SW 1271 (cell line): ENCODE data around the gene KCNIP3.
"Not testable (repeated sequence)": the region's sequence is repeated elsewhere in the genome, so short reads cannot be mapped to it uniquely, and the experiment has no call there.

Experiments
- DNase-seq, 2 experiments: peaks; one replicate each; lab custom pipeline; 2025; lab: John Stamatoyannopoulos, UW

KCNIP3 gene

DNA sequence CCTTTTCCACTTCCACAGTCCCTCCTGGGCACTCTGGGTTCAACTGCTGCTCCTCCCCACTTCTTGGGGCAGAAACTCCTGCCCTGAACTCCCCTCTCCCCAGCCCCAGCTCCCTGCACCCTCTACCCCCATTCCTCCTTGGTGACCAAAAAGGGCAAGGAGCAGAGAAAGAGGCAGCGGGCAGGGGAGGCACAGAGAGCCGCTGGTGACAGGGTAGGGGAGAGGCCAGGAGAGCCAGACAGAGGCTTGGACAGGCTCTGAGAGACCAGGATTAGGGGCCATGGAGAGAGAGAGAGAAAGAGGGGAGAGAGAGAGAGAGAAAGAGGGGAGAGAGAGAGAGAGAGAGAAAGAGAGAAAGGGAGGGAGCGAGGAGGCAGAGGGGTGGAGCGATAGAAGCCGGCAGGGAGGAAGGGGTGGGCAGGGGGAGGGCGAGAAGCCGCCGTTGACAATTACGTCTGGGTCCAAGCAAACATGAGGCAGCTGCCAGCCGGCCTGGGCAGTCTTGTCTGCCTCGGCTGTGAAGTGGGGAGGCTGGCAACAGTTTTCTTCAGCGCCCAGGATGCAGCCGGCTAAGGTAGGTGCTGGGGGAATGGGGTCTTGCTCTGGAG lies at the start of gene KCNIP3:
Gene KCNIP3 (plus strand): TSS at position 468 of the 608 bp plus-strand sequence. CDS start 92 bp downstream, at position 560.
- no peak for DNase-seq

DNA sequence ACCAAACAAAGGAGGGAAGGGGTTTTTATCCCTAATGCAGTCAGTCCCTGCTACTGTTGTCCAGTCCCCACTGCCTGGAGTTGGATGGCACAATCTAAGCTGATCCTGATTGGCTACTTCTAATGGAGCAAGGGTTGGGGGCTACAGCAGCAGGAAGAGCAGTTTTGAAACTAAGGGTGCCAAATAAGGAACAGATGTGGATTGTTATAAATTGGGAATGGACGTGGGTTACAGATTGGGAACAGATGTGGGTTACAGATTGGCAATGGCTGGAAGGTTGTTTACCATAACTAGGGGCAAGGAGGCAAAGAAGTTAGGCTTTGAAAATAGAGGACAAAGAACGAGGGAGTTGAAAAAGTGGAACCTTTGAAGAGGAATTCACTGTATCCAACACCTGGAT lies 38.9 kb upstream of the KCNIP3 start:
- no peak for DNase-seq

DNA sequence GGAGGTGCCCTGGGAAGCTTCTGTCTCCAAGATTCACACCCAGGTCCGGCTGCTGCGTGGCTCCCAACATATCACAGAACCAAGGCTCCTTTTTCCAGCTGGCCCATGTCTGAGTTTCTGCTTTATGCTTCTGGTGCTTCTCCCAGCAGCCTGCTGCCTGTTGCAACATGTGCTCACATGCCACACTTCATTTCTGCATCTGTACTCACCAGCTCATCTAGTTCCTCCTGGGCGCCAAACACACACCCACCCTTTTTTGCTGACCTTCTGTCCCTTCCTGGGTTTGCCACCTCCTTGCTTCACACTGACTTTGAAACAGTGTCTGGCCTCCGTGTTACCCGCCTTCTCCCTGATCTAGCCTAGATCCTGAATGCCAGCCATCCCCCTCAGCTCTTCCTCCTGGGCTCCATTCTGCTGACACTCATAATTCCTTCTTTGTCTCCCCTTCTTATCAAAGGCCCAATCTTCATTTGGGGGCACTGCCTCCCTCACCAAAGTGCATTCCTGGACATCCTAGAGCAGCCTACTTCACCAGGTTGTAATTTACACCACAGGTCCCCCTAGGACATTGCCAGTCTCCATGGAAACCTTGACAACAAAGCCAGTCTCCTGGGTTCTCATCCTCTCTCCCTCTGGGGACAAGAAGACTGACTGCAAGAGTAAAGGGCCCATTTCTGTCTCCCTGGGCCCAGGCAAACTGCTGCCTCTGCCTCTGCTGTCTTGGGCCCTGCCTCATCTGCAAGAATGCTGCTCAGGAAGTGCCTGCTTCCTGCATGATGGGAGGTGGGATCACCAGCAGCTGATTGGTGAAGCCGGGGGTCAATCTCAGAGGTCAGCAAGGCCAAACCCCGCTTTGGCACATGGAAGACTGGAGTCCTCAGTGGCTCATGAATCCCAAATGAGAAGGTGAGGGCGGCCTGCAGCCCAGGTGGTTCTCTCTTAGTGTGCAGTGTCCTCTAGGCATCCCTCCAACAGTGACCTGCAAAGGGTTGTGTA lies 36.8 kb upstream of the KCNIP3 start:
- DNase-seq, result no peak

DNA sequence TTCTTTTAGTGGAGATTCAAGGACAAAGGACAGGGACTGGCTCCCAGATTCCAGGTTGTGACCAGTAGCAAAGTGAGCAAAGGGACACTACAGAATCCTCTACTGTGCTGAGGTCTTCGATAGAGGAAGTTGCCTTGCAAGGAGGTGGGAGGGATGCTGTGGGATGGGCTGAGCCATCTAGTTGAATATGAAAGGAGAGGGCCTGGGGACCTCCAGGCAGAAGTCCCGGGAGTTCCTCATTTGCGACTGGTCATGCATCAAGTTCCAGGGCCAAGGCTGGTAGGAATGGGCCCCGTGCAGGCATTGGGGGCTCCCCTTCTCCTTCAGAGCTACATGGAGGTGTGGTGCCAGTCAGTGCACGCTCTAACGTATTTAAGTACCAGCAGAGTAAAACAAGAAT lies 35.5 kb upstream of the KCNIP3 start:
- no peak for DNase-seq

DNA sequence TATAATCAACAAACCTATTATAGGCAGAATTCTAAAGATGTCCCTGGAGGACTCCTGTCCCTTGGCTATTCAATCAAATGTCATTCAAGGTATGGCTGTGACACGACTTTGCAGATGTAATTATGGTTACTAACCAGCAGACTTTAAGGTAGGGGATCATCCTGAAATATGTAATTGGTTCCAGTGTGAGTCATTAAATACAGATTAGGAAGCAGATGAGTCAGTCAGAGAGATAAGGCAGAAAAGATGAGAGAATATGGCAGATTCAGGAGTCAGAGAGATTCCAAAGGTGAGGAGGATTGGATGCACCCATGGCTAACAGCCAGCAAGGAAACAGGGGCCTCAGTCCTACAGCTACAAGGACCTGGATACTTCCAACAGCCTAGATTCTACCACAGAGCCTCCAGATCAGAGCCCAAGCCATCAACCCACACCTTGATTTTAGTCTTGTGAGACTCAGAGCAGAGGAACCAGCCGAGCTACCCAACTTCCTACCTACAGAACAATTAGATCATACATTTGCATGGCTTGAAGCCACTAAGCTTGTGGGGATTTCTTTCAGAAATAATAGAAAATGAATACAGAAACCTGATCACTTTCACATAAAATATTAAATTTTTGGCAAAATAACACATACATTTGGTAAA lies 34.1 kb upstream of the KCNIP3 start:
- DNase-seq, result no peak

DNA sequence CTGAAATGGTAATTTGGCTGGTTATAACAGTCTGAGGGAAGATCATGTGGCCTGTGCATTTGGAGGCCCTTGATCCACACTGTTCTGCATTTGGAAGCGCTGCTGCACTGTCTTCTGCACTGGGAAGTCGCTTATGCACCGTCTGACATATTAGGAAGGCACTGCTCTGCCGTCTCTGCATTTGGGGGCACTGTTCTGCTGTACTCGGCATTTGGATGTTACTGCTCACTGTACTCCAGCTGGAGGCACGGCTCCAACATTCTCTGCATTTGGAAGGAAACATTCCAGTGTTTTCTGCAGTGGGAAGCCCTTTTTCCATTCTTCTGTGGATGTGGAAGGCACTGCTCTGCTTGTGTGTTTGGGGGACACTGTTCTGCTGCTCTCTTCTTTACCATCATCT lies 32.5 kb upstream of the KCNIP3 start:
- no peak for DNase-seq

DNA sequence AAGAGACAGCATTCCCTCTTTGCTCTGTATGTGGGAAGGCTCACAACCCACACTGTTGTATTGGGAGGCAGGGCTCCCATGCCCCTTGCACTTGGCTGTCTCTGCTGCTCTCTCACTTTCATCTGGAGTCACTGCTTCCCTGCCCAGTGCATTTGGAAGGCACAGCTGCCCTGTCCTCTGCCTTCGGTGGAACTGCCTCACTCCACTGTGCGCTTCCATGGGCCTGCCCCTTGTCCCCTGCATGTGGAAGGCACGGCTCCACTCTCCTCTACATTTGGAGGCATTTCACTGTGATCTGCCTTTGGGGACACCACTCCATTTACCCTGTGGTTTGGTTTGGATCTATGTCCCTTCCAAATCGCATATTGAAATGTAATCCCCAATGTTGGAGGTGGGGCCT lies 32.0 kb upstream of the KCNIP3 start:
- no peak for DNase-seq

DNA sequence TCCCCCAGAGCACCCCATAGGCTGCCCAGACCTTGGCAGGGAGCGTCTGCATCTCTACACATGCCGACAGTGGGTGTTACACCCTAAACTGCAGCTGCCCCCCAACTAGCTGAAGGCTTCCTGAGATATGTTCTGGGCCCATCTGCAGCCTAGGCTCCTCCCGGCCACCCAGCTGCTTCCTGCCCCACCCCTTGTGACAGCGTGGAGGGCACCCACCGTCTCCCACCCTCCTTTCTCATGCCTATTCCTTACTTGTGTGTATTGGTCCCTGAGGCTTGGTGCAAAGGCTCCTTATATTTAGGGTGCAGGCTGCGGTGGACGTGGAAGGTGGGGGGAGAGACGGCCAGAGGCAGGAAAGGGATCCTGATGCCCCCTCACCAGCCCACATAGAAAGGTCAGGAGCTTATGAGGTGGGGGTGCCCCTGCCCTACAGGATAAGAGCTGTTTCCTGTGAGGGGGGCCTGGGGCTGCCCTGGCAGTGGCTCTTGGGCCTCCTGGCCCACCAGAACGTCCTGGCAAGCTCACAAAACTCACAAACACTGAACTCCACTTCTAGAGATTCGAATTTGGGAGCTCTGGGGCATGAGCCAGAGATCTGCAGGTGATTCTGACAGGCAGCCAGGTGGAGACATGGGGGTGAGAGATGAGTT lies 30.2 kb upstream of the KCNIP3 start:
- no peak for DNase-seq

DNA sequence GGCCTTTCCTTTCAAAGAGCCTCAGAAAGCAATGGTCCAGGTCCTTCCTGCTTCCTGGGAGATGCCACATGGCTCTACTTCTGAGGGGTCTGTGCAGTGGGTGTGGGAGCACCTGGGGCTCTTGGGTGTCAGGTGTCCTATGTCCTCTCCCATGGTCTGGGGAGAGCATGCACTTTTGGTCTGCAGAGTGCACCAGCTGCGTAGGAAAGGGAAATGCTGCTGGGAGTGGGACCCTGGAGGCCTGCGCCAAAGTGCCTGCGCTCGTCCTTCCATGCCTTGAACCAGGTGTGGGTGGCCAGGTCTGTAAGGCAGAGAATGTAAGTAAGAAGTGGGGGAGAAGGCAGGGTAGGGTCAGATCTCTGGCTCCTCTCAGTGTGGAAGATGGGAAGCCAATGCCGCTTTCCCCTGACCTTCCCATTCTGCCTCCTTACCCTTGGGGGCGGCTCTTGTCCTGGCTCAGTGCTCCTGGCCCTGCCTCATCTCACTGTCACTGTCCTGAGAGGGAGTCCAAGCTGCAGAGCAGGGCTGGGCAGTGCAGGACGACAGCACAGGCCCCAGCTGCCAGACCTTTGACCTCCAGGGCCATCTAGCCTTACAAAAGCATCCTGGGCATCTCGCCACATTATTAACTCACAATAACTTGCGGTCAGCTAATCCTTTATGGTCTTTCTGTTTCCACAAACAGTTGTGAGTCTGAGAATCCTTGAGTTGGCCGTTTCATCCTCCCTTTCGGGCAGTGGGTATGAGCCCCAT lies 29.5 kb upstream of the KCNIP3 start:
- DNase-seq, result no peak

DNA sequence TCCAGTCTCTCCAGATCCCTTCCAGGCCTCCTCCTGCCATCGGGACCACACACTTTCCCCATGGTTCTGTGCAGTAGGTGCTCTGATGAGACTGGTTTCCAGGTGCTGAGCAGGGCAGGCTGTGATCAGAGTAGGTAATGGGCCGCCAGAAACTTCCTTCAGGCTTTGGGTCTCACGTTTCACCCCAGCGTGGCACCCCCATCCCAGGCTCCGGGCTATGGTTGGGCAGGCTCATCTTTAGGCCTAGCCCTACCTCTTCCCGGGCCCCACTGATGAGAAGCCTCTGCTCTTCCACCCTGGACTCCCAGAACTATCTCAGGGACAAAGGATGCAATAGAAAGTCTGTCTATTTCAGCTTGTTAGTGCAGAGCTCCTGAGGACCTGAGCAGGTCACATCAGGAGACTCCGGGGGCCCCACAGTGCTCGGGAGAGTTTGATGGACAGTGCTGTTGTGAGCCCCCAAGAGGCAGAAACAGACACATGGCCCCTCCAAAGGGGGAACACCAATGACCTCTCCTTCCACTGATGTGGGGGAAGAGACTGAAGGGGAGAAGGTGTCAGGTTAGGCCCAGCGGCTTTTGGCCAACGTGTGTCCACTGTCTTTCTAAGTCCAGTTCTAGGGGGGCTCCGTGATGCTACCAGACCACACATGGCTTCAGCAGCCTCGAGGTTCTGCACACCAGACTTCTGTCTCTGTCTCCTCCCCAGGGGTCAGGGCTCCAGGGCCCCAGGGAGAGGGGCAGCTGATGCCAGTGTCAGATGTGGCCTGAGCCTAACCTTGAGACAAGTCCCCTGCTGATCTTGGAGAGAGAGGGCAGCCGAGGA lies 28.7 kb upstream of the KCNIP3 start:
- no peak for DNase-seq

DNA sequence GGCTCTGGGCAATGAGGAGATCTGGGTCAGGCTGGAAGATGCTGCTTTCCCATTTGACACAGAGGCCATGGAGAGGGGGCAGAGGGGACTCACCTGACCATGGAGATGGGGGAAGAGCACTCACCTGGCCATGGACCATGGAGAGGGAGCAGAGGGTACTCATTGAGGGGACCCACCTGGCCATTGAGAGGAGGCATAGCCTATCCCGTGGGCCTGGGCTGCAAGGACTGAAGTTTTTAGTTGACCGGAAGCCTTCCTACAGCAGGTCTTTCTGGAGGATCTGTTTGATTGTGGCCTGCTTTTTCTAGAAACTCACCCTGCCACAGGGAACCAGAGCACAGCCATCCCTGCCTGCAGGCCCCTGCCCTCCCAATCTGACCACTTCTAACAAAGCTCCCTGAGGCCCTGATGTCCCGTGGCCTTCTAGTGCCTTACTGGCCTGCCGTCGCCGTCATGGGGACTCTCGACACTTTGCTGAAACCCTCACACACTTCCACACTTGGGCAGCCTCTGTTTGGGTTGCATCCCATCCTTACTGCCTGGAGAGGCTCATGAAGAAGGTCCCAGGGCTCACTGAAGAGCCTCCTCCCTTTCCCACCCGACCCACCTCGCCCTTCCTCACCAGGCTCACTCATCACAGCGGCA lies 28.0 kb upstream of the KCNIP3 start:
- DNase-seq, result no peak

DNA sequence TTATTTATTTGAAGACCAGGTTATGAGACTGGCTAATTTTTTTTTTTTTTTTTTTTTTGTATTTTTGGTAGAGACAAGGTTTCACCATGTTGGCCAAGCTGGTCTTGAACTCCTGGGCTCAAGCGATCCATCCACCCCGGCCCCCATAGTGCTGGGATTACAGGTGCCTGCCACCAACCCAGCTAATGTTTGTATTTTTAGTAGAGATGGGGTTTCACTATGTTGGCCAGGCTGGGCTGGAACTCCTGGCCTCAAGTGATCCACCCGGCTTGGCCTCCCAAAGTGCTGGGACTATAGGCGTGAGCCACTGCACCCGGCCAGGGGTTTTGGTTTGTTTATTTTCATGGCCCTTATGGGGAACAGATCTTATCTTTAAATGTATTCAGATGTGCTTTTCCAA lies 27.4 kb upstream of the KCNIP3 start:
- not testable (repeated sequence) for DNase-seq

DNA sequence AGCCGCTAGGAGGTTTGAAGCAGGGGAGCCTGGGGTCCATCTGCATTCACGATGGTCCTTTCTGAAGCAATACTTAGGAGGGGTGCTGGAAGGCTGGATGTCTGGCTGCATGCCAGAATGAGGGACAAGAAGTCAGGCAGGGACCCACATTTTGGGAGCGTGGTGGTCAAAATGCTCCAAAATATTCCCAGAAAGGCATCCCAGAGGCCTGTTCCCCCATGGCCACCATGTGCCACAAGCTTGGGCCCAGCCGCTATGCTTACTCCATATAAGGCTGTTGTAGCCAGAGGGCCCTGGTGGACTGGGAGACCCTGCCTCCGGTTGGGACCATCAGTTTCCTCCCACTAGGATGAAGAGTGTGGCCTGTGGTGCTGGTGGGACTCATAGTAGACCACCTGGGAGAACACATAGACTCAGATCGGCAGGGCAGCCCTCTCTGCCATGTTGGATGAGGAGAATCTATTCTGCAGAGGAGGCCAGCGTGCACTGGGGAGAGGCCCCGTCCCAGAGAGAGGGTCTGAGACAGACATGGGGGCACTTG lies 26.5 kb upstream of the KCNIP3 start:
- DNase-seq, result no peak

DNA sequence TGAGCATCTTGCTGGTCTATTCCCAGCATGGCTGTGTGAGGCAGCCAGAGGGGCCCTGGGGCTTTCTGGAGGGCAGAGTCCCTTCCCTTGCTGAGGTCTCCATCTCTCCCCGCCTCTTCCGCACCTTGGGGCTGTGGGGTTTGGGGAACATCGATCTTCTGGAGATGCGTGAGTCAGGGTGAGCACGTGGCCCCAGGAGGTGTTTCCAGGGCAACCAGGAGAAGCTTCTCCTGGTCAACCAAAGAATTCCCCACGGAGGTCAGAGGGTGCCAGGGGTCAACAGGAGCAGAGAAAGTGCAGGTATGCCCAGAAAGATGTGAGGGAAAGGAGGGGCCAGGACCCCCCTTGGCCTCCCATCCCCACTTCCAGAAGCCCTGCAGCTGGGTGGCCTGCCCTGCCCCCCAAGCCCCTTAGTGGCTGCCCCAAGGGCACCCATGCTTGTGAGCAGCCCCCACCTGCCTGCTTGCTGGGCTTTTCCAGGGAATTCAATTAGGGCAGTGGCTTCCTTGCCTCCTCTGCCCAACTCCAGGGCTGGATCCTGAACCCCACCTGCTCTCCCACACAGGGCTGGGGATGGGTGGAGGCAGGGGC lies 25.7 kb upstream of the KCNIP3 start:
- DNase-seq, result no peak

DNA sequence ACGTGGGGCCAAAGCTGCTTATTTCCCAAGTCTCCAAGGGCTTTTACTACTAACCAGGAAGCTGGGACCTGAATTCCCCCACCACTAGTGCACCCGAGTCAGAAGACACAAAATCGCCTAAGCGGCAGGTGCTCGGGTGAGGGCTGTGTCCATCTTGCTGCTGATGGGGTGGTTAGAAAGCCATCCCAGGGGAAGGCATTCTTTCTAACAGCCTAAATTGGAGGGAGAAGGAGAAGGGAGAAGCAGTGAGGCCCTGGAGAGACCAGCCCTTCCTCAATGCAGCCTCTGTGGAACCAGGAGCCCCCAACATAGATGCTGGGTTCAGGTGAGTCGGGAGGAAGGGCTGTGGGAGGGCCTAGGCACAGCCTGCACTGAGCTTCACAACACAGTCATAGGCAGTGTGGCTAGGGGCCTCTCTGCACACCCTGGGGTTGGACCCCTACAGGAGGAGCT lies 24.8 kb upstream of the KCNIP3 start:
- no peak for DNase-seq

DNA sequence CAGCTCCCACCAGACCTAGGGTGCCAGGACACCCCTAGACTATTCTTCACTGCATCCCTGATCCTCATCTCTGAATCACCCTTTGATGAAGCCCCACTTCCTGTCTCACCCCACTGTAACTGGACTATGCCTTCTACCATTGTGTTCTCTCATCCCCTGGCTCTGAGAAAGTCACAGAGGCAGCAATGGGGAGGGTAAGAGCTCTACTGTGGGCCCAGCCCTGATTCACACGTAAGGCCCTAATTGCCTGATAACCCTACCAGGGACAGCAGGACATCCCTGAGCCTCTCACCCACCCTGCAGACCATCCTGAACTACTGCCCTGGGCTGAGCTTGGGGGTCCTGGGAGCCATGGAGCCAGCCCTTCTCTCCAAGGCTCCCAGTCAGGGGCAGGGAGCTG lies 24.4 kb upstream of the KCNIP3 start:
- no peak for DNase-seq

DNA sequence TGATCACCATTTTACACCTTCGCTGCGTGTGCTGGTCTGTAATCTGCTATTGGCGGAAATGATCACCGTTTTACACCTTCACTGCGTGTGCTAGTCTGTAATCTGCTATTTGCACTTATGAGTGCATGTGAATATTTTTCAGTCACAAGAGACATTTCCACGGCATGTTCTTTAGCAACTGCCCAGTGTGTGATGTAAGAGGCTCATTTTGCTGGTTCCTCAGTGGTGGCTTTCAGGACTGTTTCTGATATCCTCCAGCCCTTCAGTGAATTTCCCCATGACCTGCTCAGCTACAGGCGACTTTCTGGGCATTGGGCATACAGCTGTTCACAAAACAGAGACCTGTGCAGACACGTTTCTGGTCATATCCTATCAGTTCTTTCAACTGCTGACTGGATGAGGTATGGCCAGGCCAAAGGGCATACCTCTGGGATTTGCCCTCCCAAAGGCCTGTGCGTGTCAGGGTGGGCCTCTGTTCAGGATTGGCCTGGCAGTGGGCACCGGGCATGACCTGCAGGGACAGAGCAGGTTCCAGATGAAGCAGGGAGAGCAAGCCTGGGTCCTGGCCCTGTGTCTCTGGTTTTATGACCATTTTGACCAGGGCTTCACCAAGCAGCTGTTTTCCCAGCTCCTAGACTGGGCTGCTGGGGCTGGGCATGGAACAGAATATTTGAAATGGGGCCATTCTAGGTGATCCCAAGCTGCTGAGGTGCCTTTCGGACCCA lies 23.4 kb upstream of the KCNIP3 start:
- no peak for DNase-seq

DNA sequence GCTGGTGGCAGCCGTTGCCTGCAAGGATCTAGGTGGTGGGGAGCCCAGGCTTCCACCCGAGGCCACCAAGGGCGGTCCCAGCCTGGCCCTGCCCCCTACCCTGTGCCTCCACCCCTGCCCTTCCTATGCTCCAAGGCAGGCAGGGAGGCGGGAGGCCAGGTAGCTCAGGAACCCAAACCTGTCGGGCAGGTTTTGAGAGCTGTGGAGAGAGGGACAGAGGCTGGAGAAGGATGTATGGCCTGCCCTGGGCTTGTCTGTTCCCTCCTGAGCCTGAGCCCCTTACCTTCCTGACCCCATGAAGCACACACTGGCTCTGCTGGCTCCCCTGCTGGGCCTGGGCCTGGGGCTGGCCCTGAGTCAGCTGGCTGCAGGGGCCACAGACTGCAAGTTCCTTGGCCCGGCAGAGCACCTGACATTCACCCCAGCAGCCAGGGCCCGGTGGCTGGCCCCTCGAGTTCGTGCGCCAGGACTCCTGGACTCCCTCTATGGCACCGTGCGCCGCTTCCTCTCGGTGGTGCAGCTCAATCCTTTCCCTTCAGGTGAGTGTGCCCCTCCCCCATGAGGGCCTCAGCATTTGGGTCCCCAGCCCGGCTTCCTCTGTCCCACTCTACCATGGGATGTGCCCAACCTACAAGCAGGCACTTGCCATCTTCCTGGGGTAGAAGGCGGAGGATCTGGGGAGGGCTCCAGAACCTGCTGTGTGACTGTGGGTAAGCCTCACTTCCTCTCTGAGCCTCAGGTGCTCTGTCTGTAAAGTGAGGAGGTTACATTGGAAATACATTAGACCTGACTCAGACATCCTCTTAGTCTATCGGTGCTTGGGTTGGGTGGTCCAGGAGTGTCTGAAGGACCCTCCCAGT lies 22.6 kb upstream of the KCNIP3 start, which contains the start of gene PROM2:
Gene PROM2 (plus strand): TSS at position 159 of the 860 bp plus-strand sequence. CDS start 137 bp downstream, at position 296.
- DNase-seq, result no peak
